Kidney glomerular epithelial cell (primary cell): Measurements from ENCODE around the gene CPS1.

ENCODE experiments used
- DNase-seq: peaks from one replicate; lab custom pipeline; 2025; lab: John Stamatoyannopoulos, UW

CPS1 gene

DNA sequence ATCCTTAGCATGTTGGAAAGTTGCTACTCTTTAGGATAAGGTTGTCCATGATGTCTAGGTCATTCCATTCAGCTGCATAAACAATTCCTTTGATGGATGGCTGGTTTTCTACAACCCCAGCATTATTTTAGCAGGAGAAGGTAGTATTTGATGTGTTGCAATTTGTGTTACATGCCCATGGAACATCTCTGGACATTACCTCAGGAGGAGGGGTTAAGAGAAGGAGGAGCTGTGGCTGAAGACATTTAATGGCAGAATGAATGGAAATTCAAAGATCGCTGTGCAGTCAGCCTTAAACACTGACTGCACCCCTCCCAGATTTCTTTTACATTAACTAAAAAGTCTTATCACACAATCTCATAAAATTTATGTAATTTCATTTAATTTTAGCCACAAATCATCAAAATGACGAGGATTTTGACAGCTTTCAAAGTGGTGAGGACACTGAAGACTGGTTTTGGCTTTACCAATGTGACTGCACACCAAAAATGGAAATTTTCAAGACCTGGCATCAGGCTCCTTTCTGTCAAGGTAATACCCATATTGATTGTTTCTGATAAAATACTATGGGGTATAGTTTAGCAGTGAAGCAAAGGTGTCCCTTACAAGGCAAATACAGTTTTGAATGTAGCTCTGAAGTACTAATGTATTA is at the start of gene CPS1:
Gene CPS1 (plus strand): TSS at position 271 of the 652 bp plus-strand sequence. CDS start 135 bp downstream, at position 406.
- DNase-seq = no peak

DNA sequence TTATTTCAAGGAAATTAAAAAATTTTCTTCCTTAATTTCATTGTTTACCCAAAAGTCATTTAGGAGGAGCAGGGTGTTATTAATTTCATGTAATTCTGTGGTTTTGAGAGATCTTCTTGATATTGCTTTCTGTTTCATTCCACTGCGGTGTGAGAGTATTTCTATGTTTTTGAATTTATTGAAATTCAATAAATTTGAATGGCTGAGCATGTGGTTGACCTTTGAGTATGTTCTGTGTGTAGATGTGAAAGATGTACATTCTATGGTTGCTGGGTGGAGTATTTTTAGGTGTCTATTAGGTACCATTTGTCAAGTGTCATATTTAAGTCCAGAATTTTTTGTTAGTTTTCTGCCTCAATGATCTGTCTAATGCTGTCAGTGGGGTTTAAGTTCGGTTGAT is 40.5 kb upstream of the CPS1 start:
- no peak for DNase-seq

DNA sequence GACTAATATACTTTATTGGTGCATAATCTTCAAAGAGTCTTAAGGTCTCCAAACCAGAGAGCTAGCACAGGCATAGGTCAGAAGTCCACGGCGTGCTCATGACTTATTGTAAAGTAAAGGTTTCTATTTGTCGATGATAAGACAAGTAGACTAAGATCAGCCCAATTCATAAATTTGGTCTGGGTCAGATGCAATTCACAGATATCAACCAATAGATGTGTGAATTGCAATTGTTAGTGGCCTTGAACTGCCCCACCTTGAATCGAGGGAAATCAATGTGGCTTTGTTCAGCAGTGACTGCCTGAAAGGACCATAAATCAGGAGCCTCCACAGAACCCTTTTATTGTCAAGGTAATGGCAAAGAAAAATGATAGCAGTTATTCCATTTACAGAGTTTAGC is 39.1 kb upstream of the CPS1 start:
- DNase-seq = no peak

DNA sequence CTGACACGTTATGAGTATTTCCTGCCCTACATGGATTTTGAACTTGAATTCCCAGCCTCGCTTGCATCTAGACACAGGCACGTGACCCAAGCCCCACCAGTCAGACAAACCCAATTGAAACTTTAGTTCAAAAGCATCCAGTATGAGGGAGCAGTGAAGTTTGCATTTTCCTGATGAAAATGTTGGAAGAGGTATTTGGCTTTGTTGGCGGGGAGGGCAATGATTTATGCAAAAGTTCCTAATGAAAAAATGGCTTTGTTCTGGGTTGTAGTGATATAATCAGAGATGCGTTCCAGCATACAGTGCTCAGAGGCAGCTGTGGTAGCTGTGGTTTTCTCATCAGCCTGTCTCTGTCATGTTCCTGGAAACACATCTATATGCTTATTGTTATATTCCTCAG is 36.8 kb upstream of the CPS1 start:
- no peak for DNase-seq

DNA sequence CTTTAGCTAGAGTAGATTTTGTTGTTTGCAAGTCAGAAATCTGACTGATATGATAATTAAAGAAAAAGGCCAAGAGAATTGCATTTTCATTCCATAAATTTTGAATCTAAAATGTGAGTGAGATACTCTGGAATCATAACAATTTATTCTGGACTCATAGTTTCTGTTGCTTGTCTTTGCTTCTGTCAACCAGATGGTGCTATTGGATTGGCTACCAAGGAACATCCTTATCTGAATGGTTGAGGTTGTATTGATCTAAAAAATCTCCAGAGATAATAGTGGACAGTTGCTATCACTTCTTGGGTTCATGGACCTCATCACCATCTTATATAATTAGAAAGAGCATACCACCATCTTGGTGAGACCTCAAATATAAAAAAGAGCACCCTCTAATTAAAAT is 34.0 kb upstream of the CPS1 start:
- no peak for DNase-seq

DNA sequence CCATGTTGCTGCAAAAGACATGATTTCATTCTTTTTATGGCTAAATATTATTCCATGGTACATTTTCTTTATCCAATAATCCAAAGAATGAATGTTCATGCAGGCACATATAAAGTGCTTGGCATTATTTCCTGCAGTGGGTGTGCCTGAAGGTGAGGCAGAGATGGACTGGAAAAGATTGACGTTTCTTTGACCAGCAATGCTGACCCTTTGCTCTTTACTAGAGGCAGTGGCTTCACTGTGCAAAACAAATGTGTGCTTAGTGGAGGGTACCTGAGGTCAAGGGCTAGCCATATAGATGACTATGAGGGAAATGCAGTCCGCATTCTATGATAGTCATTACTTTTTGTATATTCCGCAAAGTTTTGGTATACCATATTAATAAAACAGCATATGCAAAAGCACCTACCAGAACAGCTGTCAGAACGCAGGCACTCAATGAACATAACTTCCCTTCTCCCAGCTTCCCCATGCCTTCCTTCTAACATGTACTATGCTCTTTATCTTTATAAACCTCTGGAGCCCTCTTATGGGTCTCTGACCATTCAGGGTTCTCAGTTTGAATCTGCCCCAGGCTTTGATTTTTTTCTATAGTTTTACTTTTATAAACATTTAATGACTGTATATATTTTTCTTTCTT is 32.6 kb upstream of the CPS1 start:
- no peak for DNase-seq

DNA sequence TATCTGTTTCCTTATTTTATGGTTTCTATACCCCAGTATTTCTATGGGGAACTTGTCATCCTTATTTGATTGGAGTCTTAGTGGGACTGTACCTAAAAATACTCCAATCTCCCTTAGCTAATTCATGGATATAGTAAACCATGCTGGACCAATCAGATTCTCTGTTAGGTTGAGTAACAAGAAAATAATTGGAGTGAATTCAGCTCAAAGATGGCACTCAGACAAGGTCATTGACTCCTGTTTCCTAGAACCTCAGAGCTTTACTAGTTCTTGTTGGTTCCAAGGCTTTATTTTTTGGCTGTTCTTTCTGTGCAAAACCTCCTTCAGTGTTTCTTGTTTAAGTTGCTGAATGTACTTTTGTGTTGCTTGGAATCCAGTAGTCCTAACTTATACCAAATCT is 31.9 kb upstream of the CPS1 start:
- no peak for DNase-seq

DNA sequence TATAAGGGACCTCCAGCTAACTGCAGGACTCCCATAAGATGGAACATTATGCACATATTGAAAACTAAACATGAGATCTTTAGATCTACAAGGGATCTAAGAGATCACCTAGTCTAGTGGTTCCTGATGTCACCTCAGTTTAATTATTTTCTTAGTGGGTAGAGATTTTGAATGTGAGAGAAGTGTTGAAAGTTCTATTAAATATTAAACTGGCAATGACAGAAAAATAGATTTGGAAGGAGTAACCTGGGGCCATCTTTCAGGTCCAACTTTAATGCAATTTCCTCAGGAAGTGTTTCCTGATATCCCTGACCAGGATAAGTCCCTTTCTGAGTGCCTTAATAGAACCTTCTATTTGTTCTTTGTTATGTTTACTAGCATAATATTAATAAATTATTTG is 29.1 kb upstream of the CPS1 start:
- DNase-seq = no peak

DNA sequence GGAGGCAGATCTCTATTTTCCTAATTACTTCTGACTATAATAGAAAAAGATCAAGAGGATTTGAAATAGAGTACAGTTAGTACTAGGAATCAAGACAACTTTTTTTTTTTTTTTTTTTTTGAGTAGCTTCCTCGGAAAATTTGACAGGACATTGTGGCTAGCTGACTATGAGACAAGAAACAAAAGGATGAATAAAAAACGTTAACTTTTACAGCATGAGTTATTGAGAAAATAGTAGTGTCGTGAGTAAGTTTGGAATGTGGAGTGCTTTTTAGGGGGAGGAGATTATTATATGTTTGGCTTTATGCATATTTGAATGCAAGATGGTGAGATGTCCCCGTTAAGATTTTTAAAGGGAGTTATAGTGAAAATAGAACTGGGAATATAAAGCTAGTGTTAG is 27.7 kb upstream of the CPS1 start:
- no peak for DNase-seq

DNA sequence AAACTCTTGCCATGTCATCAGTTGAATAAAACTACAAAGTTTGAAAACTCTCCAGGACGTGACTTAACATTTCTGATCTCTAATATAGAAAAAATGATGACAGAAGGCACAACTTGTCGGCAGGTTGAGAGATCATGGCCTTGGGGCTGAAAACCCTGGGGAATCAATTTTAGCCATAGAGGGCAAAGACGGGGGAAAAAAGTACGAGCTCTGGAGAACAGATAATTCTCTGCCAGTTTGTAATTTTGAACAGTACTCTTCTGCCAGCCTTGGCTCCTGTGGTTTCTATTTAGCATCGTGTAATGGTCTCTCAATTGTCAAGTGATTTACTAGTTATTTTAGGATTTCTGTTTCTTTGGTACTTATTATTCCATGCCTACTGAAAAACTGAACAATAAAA is 25.3 kb upstream of the CPS1 start:
- DNase-seq = no peak

DNA sequence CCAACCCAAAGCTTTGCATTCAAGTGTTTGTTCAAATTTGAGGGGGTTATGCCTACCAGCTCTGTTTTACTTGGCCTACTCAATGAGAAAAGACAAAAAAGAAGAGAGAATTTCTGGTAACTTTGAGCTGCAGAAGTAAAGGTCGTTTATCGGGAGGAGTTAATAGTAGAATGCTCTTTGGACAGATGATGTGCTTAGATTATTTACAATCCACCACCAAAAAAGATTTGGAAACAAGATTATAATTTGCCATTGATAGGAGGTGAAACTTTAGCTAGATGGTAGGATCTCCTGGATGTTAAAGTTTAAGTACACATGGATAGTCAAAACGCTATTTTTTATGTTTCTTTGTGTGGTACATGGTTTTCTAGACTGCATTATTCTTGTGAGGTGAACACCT is 24.9 kb upstream of the CPS1 start:
- no peak for DNase-seq

DNA sequence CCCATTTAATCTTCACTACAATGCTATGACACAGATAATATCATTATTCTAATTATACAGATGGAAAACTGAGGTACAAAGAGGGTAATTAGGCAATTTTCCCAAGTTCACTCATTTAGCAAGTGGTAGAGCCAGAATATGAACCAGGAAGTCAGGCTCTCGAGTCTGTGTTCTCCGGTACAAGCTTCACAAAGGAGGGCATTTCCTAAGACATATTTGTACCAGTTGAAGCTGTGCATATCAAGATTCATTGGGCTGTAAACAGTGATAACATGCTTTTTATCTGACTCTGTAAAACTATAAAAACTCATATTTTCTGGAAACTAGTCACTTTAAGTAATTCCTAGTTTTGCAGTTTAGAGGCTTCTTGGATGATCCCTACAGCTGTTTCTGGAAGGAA is 23.0 kb upstream of the CPS1 start:
- DNase-seq = no peak

DNA sequence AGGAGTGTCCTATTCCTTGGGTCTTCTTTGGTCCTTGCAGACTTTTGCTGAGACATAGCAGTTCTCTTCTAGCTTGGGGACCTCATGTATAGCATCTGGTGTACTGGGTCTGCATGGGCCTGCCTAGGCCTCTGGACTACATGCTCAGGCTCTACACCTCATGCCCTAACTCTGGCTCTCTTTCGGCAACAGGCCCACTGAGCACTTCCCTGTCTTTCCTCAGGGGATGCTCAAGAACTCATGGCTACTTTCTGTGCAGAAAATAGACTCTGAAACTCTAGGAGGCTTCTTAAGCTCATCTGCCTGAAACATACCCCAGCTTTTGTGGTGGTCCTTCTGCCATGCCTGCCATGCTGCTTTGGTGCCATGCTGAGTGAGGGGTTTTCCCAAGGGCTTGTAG is 21.5 kb upstream of the CPS1 start:
- DNase-seq = no peak

DNA sequence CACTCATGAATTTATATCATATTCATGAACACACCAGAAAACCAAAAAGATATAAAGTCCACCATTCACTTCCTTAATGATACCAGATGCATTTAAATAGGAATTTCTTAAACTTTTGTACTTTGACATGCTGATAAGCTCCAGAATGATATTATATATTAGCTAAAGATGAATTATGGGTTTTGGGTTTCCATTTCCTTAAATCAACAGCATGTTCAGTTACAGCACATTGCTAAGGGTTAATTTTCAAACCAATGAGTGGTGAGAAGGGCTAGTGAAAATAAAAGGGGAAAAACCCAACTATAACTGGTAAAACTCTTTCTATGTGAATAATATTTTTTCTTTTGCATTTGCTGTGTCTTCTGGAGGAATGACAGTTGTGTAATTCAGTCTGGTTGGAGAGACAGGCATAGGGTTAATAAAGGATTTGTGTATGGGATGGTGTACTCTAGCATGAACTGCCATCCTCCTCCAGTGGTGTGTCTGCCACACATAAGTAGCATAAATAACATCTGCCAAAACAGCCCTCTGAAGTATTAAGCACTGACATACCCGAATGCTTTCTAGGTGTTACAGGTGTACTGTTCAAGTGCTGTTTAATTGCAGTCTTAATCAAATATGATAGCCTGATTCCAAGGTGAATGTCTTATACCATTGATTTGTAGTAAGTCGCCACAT is 19.3 kb upstream of the CPS1 start:
- DNase-seq = no peak

DNA sequence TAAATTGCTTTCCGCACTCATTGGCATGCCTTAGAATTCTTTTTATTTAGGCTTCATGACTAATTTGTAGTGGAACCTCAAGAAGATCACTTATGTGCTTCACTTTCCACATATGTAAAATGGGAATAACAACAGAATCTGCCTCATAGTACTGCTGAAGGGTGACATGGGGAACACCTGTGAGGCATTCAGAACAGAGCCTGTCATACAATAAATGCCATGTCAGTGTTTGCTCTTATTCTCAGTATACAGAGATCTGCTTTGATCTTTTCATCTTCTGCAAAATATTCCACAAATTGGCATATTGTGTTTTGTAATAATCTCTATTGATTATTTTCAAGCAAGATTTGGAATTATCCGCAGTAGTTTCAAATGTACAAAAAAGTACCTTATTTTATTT is 17.4 kb upstream of the CPS1 start:
- DNase-seq = no peak

DNA sequence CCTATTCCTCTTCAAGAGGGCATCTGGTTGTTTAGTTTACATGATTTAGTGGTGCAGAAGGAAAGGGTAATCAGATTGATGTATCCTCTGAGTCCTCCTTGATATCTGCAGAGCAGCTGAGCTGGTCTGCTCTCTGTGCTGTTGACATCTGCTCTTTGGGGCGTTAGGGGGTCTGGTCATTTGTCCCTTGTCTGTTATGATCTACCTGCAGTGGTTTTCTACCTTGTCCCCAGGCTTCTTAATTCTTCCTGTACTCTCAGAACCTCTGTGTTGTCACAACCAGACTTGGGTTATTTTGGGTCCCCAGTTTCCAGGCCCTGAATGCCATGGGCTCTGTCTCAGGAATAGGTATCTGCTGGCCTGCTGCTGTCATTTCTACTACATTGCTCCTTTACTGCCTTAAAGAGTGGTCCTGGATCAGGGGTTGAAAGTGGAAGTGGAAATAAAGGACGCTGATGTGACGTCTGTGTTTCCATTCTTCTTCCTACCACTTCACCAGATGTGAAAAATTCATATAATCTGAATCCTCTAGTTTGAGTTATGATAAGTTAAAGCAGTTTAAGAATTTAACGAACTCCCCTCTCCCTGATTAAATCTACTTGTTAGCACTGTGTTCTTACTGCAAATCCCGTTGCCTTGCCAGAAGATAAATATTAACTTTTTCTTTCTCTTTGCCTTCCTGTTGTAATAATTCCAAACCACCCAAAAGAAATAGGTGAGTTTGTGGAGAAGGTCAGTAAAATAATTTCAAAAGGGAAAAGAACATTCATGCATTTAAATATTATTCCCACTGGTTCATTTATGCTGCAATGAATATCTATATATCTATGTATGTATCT is 16.6 kb upstream of the CPS1 start:
- no peak for DNase-seq

DNA sequence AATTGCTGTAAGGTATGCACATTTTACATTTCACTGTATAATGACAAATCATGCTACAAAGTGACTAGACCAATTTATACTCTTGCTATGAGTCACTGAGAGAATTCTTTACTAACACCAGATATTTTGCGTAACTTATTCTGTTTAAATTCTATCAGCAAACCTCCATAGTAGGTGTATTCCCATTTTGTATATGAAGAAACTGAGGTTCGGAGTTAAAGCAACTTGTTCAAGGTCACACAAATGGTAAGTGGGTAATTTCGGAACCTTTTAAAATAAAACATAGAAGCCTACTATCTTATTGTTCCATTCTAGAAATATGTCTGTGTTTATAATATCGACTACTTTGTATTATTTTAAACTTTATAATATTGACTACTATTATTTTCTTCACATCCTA is 15.9 kb upstream of the CPS1 start:
- no peak for DNase-seq

DNA sequence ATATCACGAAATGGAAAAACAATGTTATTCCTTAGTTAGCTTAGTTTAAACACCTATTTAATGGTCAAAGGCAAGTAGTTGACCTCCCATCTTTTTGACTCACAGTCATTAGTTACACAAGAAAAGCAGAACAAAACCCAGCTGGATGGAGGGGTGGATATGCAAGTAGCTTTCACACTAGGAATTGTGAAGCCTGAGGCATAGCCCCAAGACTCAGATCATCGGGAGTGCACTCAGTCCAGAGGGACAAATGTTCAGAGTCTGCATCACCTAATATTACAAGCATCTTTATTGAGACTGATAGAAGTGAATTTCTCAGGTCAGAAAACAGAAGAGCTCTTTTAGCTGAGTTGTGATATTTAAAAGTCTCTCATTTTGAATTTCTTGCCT is 15.5 kb upstream of the CPS1 start:
- DNase-seq = no peak

DNA sequence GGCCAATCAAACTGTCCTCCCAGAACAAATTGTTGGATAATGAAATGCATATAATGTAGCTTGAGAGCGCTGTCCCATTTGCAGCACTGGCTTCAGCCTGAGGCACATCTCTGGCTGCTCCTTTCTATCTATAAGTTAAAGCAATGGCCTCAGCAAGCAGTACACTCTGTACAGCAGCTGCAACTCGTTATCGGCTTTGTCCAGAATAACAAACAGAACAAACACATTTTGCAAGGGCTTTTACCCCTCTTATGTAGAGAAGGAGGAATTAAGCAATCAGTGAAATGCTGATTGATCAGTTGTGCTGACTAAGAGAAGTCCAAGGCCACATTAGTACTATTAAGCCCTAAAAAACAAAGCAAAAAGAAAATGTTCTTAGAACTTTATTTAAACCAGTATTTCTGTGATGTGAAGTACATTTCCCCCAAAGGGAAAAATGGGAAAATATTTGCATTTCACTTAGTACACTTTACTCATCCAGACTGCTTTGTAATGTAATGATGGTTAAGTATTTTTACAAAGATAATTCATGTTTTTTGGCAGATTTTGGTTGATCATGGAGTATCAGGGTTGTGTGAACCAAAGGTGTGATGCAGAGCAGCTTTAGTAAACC is 15.0 kb upstream of the CPS1 start:
- no peak for DNase-seq

DNA sequence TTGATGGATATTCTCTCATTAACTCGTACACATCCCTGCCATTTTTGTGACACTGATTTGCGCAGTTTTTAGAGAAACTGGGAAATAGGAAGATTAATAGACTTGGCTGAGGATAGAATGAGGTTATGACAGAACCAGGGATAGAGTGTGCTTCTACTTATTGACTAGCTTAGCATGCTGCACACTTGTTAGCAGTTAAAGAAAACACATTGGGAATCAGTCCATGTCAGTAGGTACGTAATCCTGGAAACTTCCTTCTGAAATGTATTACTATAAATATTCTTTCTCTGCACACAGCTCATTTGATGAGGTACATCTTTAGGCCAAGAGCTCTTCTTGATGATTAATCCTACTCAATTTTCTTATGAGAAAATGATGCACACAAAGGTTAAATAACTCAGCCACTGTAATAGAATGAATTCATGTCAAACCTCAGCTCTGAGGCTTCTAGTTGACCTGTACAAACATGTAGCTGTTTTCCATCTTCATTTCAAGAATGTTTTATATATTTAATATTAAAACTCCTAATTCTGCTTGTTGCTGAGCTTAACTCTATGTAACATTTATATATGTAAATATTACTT is 12.3 kb upstream of the CPS1 start:
- DNase-seq = no peak

DNA sequence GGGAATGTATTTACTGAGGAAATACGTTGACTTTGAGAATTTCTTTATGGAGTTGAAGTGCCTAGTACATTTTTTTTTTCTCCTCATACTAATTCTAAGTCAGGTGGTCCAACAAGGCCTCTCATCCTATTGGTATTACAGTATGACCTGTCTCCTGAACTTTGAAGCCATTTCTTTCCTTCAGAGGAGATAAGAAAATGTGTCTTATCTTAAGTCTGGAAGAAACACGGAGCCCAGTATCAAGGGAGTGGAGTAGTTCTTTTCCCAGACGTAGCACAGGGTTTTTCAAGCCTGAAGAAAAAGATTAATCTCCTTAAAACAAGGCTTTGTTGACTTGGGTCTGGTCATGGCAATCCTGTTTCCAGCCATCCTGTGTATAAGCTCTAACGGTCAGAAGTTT is 11.6 kb upstream of the CPS1 start:
- no peak for DNase-seq
